Measurements from ENCODE around the gene CYP2D6. TPM values are rescaled to one million over a fixed set of nuclear protein-coding genes. Genes with fewer than 3 reads are reported as not detected.

Gene CYP2D6
- total and polyA plus RNA-seq, 8 donors = 0.72 to 22.8 (median 3.4) TPM

DNA sequence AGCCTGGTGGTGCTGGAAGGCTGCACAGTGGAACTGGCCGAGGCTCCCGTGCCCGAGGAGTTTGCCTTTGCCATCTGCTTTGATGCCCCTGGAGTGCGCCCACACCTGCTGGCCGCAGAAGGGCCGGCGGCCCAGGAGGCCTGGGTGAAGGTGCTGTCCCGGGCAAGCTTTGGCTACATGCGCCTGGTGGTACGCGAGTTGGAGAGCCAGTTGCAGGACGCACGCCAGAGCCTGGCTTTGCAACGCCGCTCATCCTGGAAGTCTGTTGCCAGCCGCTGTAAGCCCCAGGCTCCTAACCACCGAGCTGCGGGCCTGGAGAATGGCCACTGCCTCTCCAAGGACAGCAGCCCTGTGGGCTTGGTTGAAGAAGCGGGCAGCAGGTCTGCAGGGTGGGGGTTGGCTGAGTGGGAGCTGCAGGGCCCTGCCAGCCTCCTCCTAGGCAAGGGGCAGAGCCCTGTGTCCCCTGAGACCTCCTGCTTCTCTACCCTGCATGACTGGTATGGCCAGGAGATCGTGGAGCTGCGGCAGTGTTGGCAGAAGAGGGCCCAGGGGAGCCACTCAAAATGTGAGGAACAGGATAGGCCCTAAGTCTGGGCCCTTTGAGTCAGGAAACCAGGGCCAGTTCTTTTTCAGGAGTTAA is 53.0 kb downstream of the CYP2D6 start:
- Histone ChIP-seq H3K4me3 (no peak overlapping the region), H3K9me3 (no peaks in the 10 kb centered on the region), H3K27me3 (no peaks in the 10 kb centered on the region), H3K27ac (peak overlapping the region; percentile 90 to 99 (median 99)), H3K36me3 (peaks cover 10 to 30% (median 29%) of the 10 kb centered on the region in 4 donors), H3K4me1 (peaks cover 41 to 72% (median 61%) of the 10 kb centered on the region in 4 donors)
- DNase-seq = no peak
- WGBS, 5 donors = 80 to 94% (median 82%) methylated on average over 16 to 21 of the region's 21 CpGs
- intact Hi-C loops (cut with DNase I; ENCODE audit: low total_unique reads) = no loop called here
- TF ChIP-seq POLR2A (IDR thresholded peaks at IDR 0.05) (no peak), EP300 (IDR thresholded peaks at IDR 0.05) (no peak), POLR2AphosphoS5 (IDR thresholded peaks at IDR 0.05) (no peak)
- TF ChIP-seq, protein P1, sequence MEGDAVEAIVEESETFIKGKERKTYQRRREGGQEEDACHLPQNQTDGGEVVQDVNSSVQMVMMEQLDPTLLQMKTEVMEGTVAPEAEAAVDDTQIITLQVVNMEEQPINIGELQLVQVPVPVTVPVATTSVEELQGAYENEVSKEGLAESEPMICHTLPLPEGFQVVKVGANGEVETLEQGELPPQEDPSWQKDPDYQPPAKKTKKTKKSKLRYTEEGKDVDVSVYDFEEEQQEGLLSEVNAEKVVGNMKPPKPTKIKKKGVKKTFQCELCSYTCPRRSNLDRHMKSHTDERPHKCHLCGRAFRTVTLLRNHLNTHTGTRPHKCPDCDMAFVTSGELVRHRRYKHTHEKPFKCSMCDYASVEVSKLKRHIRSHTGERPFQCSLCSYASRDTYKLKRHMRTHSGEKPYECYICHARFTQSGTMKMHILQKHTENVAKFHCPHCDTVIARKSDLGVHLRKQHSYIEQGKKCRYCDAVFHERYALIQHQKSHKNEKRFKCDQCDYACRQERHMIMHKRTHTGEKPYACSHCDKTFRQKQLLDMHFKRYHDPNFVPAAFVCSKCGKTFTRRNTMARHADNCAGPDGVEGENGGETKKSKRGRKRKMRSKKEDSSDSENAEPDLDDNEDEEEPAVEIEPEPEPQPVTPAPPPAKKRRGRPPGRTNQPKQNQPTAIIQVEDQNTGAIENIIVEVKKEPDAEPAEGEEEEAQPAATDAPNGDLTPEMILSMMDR (IDR thresholded peaks at IDR 0.05) = no peak

DNA sequence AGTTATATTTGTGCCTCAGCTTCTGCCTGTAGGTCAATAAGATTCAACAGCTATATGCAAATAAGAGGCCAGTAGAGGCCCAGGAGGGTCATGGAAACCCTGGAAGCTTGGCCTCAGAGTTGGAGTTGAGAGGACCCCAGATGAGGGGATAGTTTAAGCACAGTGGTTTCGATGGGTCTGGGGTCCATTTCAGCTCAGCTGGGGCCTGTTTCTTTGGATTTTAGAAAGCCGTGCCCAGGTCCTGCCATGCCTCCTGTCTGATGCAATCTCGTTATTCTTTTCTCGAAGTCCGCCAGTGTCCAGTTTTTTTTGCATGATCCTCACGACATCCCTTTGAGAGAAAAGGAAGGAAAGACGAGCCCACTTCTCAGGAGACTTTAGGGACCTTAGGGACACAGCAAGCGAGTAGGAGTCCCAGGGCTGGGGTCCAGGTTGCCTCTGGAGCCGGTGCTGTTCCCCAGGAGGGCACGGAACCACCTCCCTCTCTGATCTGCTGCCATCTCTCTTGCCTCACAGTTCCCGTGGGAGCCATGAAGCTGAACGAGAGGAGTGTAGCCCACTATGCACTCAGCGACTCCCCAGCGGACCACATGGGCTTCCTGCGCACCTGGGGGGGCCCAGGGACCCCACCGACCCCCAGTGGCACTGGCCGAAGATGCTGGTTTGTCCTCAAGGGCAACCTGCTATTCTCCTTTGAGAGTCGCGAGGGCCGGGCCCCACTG is 53.7 kb downstream of the CYP2D6 start:
- peak in 1 of 2 donors; percentile 22 for DNase-seq
- 89 to 95% (median 91%) methylated on average over 15 to 20 of the region's 20 CpGs for WGBS, 5 donors
- no peak overlapping the region for H3K4me3 ChIP-seq
- H3K4me1 ChIP-seq = peaks cover 41 to 73% (median 59%) of the 10 kb centered on the region in 4 donors
- no peaks in the 10 kb centered on the region for H3K9me3 ChIP-seq
- peak overlapping the region in 3 of 5 donors; percentile 96 to 99 (median 99) for H3K27ac ChIP-seq
- no peak for TF ChIP-seq POLR2A (IDR thresholded peaks at IDR 0.05)
- TF ChIP-seq POLR2AphosphoS5 (IDR thresholded peaks at IDR 0.05) = no peak
- no peaks in the 10 kb centered on the region for H3K27me3 ChIP-seq
- intact Hi-C loops (cut with DNase I; ENCODE audit: low total_unique reads) = no loop called here
- H3K36me3 ChIP-seq = peaks cover 7 to 24% (median 22%) of the 10 kb centered on the region in 4 donors

Other genes starting within 250 kb of the CYP2D6 start
- gene SHISA8, start 215.7 kb downstream of the CYP2D6 start, total RNA-seq = not detected
- under 1 TPM in 1 of 3 donors, not detected in 2; 0.15 TPM for gene SHISA8, start 215.7 kb downstream of the CYP2D6 start, polyA plus RNA-seq
- gene TNFRSF13C, start 204.0 kb downstream of the CYP2D6 start, total RNA-seq = under 1 TPM in 2 of 5 donors, not detected in 3; 0.55 to 0.87 TPM
- gene TNFRSF13C, start 204.0 kb downstream of the CYP2D6 start, polyA plus RNA-seq = 1 to 10 TPM in 1 of 3 donors, under 1 TPM in 1, not detected in 1; 0.31 to 1.1 TPM
- 10 to 100 TPM in 2 of 5 donors, 1 to 10 TPM in 2, not detected in 1; 6.1 to 64.3 (median 11.1) TPM for gene CENPM, start 183.7 kb downstream of the CYP2D6 start, total RNA-seq
- 10 to 100 TPM; 15.1 to 22.5 (median 15.8) TPM for gene CENPM, start 183.7 kb downstream of the CYP2D6 start, polyA plus RNA-seq
- 1 to 10 TPM in 1 of 5 donors, under 1 TPM in 1, not detected in 3; 0.72 to 1.1 TPM for gene SEPTIN3, start 161.4 kb downstream of the CYP2D6 start, total RNA-seq
- 1 to 10 TPM in 1 of 3 donors, under 1 TPM in 2; 0.61 to 1.4 (median 0.63) TPM for gene SEPTIN3, start 161.4 kb downstream of the CYP2D6 start, polyA plus RNA-seq
- gene WBP2NL, start 132.0 kb downstream of the CYP2D6 start, total RNA-seq = 1 to 10 TPM in 2 of 5 donors, not detected in 3; 3.9 to 4.8 TPM
- 1 to 10 TPM; 1.2 TPM for gene WBP2NL, start 132.0 kb downstream of the CYP2D6 start, polyA plus RNA-seq
- 10 to 100 TPM in 4 of 5 donors, 1 to 10 TPM in 1; 2.3 to 55.8 (median 24.2) TPM for gene NAGA, start 60.0 kb downstream of the CYP2D6 start, total RNA-seq
- 1 to 10 TPM; 8.4 to 9.8 (median 9.5) TPM for gene NAGA, start 60.0 kb downstream of the CYP2D6 start, polyA plus RNA-seq
- 10 to 100 TPM; 12.9 to 30.1 (median 21.6) TPM for gene PHETA2, start 56.6 kb downstream of the CYP2D6 start, total RNA-seq
- gene PHETA2, start 56.6 kb downstream of the CYP2D6 start, polyA plus RNA-seq = 10 to 100 TPM in 2 of 3 donors, 1 to 10 TPM in 1; 8.4 to 21.5 (median 17.3) TPM
- 10 to 100 TPM in 3 of 5 donors, 1 to 10 TPM in 2; 2.9 to 20.7 (median 12.1) TPM for gene SMDT1, start 51.1 kb downstream of the CYP2D6 start, total RNA-seq
- 100 to 1,000 TPM; 101 to 232 (median 104) TPM for gene SMDT1, start 51.1 kb downstream of the CYP2D6 start, polyA plus RNA-seq
- 10 to 100 TPM; 49.4 to 66.3 (median 59.4) TPM for gene NDUFA6, start 40.0 kb downstream of the CYP2D6 start, total RNA-seq
- 100 to 1,000 TPM; 122 to 167 (median 143) TPM for gene NDUFA6, start 40.0 kb downstream of the CYP2D6 start, polyA plus RNA-seq
- gene TCF20, start 139.8 kb upstream of the CYP2D6 start, total RNA-seq = 10 to 100 TPM; 11.1 to 50.0 (median 37.5) TPM
- gene TCF20, start 139.8 kb upstream of the CYP2D6 start, polyA plus RNA-seq = 10 to 100 TPM in 1 of 3 donors, 1 to 10 TPM in 2; 5.8 to 11.0 (median 7.3) TPM